Common myeloid progenitor, CD34-positive (primary cell): ENCODE results near the gene FAM184A.

Experiments
- CTCF ChIA-PET: fragments of 350-600 bp; sonication (Branson Sonifier 250); formaldehyde crosslinking; loops from one replicate; lab custom pipeline; 2021; ENCODE audit warnings: antibody characterized with exemption; lab: Charles Lee
- POLR2A ChIA-PET: fragments of 350-600 bp; sonication (Branson Sonifier 250); formaldehyde crosslinking; loops from one replicate; lab custom pipeline; 2021; ENCODE audit warnings: antibody characterized with exemption; lab: Charles Lee
- DNase-seq, 3 donors: peaks; one replicate each; pipeline versions ENCODE4 v3.0.0 to v3.0.0-alpha.2; 2013
- H3K27ac ChIP-seq, 2 experiments: 1 replicate in 1 of 2; 2 replicates in 1 of 2; pipeline ENCODE4 v1.7.0; 2013; ENCODE audit warnings: inconsistent platforms in 2 of 2, low read length in 2 of 2, mild to moderate bottlenecking in 2 of 2, low read depth in 1 of 2, moderate library complexity in 1 of 2; ENCODE audit not compliant: severe bottlenecking in 2 of 2, insufficient read depth in 1 of 2, poor library complexity in 1 of 2
- H3K27me3 ChIP-seq, 5 experiments: replicated peaks in 2 of 5; 1 replicate in 3 of 5; 2 replicates in 2 of 5; pipeline versions ENCODE4 v1.6.1 to v1.7.0; 2013; ENCODE audit warnings: low read length in 4 of 5, mild to moderate bottlenecking in 2 of 5, moderate library complexity in 2 of 5, inconsistent platforms in 1 of 5; ENCODE audit not compliant: insufficient read depth in 5 of 5, control insufficient read depth in 4 of 5
- H3K36me3 ChIP-seq, 4 experiments: 1 replicate in 2 of 4; 2 replicates in 2 of 4; pipeline versions ENCODE4 v1.6.1 to v1.7.0; 2013; ENCODE audit warnings: low read length in 3 of 4, control low read depth in 1 of 4, mild to moderate bottlenecking in 1 of 4; ENCODE audit not compliant: control insufficient read depth in 4 of 4, insufficient read depth in 4 of 4
- H3K4me1 ChIP-seq, 4 experiments: 1 replicate in 3 of 4; 2 replicates in 1 of 4; pipeline versions ENCODE4 v1.6.1 to v1.7.1; 2013; ENCODE audit warnings: low read length in 3 of 4, mild to moderate bottlenecking in 3 of 4, control low read depth in 1 of 4, inconsistent platforms in 1 of 4, moderate library complexity in 1 of 4; ENCODE audit not compliant: control insufficient read depth in 4 of 4, insufficient read depth in 4 of 4; ENCODE audit errors: control extremely low read depth in 1 of 4
- H3K4me3 ChIP-seq, 7 experiments: 1 replicate in 4 of 7; 2 replicates in 3 of 7; pipeline versions ENCODE4 v1.5.1 to v1.7.0; 2013; ENCODE audit warnings: mild to moderate bottlenecking in 7 of 7, low read length in 6 of 7, moderate library complexity in 6 of 7, inconsistent platforms in 2 of 7, low read depth in 2 of 7, control low read depth in 1 of 7; ENCODE audit not compliant: insufficient read depth in 4 of 7, control insufficient read depth in 1 of 7; ENCODE audit errors: extremely low read depth in 1 of 7
- H3K9me3 ChIP-seq, 5 experiments: 1 replicate in 4 of 5; 2 replicates in 1 of 5; pipeline versions ENCODE4 v1.6.1 to v1.7.1; 2013; ENCODE audit warnings: low read length in 4 of 5, mild to moderate bottlenecking in 2 of 5, inconsistent platforms in 1 of 5, low read depth in 1 of 5, moderate library complexity in 1 of 5; ENCODE audit not compliant: control insufficient read depth in 4 of 5, insufficient read depth in 2 of 5; ENCODE audit errors: control extremely low read depth in 1 of 5
- WGBS: methylation state at CpG from one replicate; pipeline ENCODE4 v1.1.5; 2013; ENCODE audit not compliant: insufficient coverage; 5-methylcytosine and 5-hydroxymethylcytosine counted together

The FAM184A gene

GRCh38 chr6:119034827-119035458 is 43.5 kb downstream of the FAM184A start:
- no peaks in the 10 kb centered on the region for H3K4me1 ChIP-seq
- no peak overlapping the region for H3K4me3 ChIP-seq
- no peak for DNase-seq

GRCh38 chr6:119032428-119032827 is 46.0 kb downstream of the FAM184A start:
- CTCF ChIA-PET: no interaction called here
- WGBS: no CpG with 5 or more reads among the region's 1 CpG
- POLR2A ChIA-PET: no interaction called here
- no peak for DNase-seq
- no peaks in the 10 kb centered on the region for H3K9me3 ChIP-seq
- no peaks in the 10 kb centered on the region for H3K4me1 ChIP-seq
- no peaks in the 10 kb centered on the region for H3K27me3 ChIP-seq
- H3K4me3 ChIP-seq: no peak overlapping the region
- no peaks in the 10 kb centered on the region for H3K36me3 ChIP-seq
- no peak overlapping the region for H3K27ac ChIP-seq

More at GRCh38 chr6:119034827-119035458, 43.5 kb downstream of the FAM184A start:
- Histone ChIP-seq H3K36me3 (no peaks in the 10 kb centered on the region), H3K27me3 (no peaks in the 10 kb centered on the region), H3K9me3 (no peaks in the 10 kb centered on the region), H3K27ac (no peak overlapping the region)
- 100% methylated on average over 2 of the region's 6 CpGs for WGBS
- POLR2A ChIA-PET: no interaction called here
- CTCF ChIA-PET: no interaction called here

- CTCF ChIA-PET: no interaction called here
- no peak for DNase-seq
These were observed 47.7 kb downstream of the FAM184A start for GRCh38 chr6:119030759-119031158.

GRCh38 chr6:119028091-119028490 is 50.4 kb downstream of the FAM184A start:
- WGBS: 100% methylated on average over 2 of the region's 2 CpGs
- Histone ChIP-seq H3K4me3 (no peak overlapping the region), H3K27ac (no peak overlapping the region), H3K36me3 (no peaks in the 10 kb centered on the region), H3K4me1 (no peaks in the 10 kb centered on the region), H3K27me3 (no peaks in the 10 kb centered on the region), H3K9me3 (no peaks in the 10 kb centered on the region)
- ChIA-PET CTCF (no interaction called here), POLR2A (no interaction called here)
- no peak for DNase-seq

More at GRCh38 chr6:119030759-119031158, 47.7 kb downstream of the FAM184A start:
- Histone ChIP-seq H3K9me3 (no peaks in the 10 kb centered on the region), H3K27ac (no peak overlapping the region), H3K4me1 (no peaks in the 10 kb centered on the region), H3K4me3 (no peak overlapping the region), H3K36me3 (no peaks in the 10 kb centered on the region), H3K27me3 (no peaks in the 10 kb centered on the region)
- WGBS: no CpG with 5 or more reads among the region's 2 CpGs
- POLR2A ChIA-PET: no interaction called here

GRCh38 chr6:119027465-119027864 is 51.0 kb downstream of the FAM184A start:
- Histone ChIP-seq H3K4me1 (no peaks in the 10 kb centered on the region), H3K27ac (no peak overlapping the region), H3K4me3 (no peak overlapping the region), H3K9me3 (no peaks in the 10 kb centered on the region), H3K36me3 (no peaks in the 10 kb centered on the region), H3K27me3 (no peaks in the 10 kb centered on the region)
- WGBS: 100% methylated on average over 1 of the region's 3 CpGs
- DNase-seq: no peak
- ChIA-PET CTCF (no interaction called here), POLR2A (no interaction called here)

- ChIA-PET POLR2A (no interaction called here), CTCF (no interaction called here)
- WGBS: 89% methylated on average over 2 of the region's 3 CpGs
- no peaks in the 10 kb centered on the region for H3K27me3 ChIP-seq
- H3K4me1 ChIP-seq: no peaks in the 10 kb centered on the region
- no peak for DNase-seq
- no peak overlapping the region for H3K27ac ChIP-seq
- no peaks in the 10 kb centered on the region for H3K36me3 ChIP-seq
- no peak overlapping the region for H3K4me3 ChIP-seq
- no peaks in the 10 kb centered on the region for H3K9me3 ChIP-seq
These were observed 51.6 kb downstream of the FAM184A start for GRCh38 chr6:119026822-119027221.

- Histone ChIP-seq H3K4me3 (no peak overlapping the region), H3K27me3 (no peaks in the 10 kb centered on the region), H3K27ac (no peak overlapping the region), H3K36me3 (no peaks in the 10 kb centered on the region), H3K4me1 (no peaks in the 10 kb centered on the region), H3K9me3 (no peaks in the 10 kb centered on the region)
- DNase-seq: no peak
- WGBS: 93% methylated on average over 2 of the region's 2 CpGs
- ChIA-PET POLR2A (no interaction called here), CTCF (no interaction called here)
These were observed 52.7 kb downstream of the FAM184A start for GRCh38 chr6:119025793-119026192.
